ENCODE results near the gene TRIM62.
"Not testable (repeated sequence)": the region's sequence is repeated elsewhere in the genome, so short reads cannot be mapped to it uniquely, and the experiment has no call there.

TRIM62 gene

GRCh38 chr1:33131191-33131590 lies 50.7 kb downstream of the TRIM62 start:
- DNase-seq = no peak

- DNase-seq = no peak
Measured at GRCh38 chr1:33130297-33130696, 51.5 kb downstream of the TRIM62 start.

DNA sequence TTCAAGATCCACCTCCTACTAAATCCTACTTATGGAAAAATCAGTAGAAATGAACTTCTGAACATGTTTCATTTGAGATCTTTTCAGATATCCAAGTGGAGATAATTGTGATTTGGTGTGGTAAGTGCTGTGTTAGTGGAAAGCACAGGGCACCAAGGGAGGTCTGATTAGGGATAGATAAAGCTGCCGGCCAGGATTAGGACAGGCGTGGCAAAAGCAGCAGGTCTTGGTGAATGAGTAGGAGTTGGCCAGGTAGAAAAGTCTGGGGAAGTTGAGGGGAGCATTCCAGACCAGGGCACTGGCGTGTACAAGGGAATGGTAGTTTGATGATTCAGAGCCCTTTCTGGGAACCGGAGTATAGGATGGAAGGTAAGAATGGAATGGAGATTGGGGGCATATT lies 53.1 kb downstream of the TRIM62 start:
- DNase-seq = no peak

GRCh38 chr1:33127001-33127823 lies 54.6 kb downstream of the TRIM62 start:
- peak; percentile 100 for DNase-seq

GRCh38 chr1:33126411-33127000 lies 55.3 kb downstream of the TRIM62 start:
- no peak for DNase-seq

DNA sequence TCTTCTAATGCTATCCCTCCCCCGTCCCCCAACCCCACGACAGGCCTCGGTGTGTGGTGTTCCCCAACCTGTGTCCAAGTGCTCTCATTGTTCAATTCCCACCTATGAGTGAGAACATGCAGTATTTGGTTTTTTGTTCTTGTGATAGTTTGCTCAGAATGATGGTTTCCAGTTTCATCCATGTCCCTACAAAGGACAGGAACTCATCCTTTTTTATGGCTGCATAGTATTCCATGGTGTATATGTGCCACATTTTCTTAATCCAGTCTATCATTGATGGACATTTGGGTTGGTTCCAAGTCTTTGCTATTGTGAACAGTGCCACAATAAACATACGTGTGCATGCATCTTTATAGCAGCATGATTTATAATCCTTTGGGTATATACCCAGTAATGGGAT lies 57.2 kb downstream of the TRIM62 start:
- not testable (repeated sequence) for DNase-seq

GRCh38 chr1:33123266-33123665 lies 58.6 kb downstream of the TRIM62 start:
- no peak for DNase-seq

GRCh38 chr1:33122483-33123178 lies 59.2 kb downstream of the TRIM62 start:
- no peak for DNase-seq

DNA sequence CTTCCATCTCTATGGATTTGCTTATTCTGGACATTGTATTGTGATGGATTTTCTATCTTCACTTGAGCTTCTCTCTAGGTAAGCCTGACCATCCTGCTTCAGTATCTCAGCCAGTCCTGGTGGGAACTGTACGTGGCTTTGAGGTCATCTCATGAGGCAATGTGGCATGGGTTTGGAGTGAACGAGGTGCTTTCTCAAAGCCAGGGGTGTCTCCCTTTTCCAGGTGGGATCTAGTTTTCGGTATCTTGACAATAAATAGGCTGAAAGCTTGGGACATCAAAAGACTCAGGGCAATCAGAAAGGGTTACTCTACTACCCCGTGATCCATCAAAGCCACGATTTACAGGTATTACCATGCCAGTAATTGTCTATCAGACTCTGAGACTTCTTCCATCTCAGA lies 60.1 kb downstream of the TRIM62 start:
- DNase-seq = no peak

DNA sequence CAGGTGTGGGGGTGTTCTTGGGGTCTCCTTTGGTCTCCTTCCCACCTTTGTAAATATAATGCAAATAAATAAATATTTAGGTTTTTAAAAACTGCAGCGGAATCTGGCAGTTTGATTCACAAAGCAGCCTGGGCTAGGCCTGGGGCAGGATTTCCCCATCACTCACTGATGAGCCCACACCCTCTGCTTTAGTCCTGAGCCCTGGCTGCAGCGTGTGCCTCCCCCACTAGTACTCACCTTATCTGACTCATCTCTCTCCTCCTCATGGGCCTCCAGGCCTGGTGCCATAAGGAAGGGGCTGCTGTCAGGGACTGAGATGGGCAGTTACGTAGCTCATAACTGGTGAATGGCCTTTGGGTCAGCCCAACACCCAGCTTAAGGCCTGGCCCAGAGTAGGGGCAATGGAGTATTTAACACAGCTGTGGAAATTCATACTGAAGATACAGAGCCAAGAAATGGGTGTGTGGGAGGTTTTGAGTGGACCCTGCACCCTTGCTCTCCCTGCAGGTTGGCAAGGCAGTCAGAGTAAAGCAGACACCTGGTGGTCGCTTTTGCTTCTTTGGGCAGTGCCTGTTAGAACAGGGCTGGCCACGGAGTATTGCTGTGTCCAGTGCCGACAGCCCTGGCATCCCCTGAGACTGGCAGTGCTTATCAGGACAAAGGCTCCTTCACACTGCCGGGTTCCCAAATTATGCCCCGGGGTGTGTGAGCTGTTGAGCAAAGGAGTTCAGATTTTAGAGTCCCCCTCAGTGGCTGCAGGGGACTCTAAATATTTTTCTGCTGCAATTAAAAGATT lies 61.2 kb downstream of the TRIM62 start:
- no peak for DNase-seq

- DNase-seq = no peak
Measured at GRCh38 chr1:33119532-33120217, 62.2 kb downstream of the TRIM62 start.

DNA sequence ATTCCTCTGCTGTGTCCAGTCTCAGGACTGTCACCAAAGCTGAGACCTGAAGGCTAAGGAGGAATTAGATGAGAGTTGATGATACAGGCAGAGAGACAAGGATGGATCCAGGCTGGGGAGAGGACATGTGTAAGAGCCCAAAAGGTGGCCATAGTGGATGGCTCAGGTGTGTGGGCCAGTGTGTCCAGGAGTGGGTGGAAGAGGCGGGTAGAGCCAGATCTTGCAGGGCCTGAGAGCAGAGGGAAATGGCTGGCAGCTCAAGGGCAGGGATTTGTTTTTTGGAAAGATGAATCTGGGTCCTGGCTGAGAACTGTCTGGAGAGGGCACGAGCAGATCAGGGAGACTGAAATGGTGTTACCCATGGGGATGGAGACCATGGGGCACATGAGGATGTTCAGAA lies 62.8 kb downstream of the TRIM62 start:
- no peak for DNase-seq

DNA sequence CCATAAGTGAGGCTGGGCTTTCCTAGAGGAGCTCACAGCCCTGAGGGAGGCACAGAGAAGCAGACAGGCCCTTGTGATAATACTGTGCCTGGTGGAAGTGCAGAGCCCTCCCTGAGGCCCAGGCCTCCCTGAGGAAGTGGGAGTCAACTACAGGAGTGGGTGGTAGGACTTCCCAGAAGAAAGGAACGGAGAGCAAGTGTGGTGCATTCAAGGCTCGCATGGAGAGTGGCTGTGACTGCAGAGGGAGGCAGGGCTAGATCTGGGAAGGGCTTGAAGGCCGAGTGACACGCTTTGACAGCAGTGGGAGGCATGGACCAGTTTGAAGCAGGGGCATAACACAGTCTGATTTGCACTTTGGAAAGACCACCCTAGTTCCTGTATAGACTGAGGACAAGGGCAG lies 63.6 kb downstream of the TRIM62 start:
- no peak for DNase-seq

DNA sequence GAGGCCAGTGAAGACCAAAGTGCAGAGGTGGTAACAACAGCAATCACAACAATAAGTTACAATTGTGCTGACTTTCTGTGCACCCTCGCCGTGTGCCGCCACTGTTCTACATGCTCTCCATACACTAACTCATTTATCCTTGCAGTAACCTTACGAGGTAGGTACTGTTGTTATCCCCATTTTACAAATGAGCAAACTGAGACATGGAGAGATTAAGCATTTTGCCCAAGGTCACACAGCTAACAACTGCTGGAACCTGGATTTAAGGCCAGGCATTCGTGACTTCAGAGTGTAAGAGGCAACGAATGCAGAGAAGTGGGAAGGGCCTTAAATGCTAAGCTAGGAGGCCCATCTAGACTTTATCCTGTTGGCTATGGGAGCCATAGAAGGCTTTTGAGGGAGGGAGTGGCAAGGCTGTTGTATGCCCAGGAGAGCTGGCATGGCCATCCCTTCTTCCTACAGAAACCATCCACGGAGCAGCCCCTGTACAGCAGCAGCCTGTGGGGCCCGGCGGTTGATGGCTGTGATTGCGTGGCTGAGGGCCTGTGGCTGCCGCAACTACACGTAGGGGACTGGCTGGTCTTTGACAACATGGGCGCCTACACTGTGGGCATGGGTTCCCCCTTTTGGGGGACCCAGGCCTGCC lies 64.3 kb downstream of the TRIM62 start:
- no peak for DNase-seq

DNA sequence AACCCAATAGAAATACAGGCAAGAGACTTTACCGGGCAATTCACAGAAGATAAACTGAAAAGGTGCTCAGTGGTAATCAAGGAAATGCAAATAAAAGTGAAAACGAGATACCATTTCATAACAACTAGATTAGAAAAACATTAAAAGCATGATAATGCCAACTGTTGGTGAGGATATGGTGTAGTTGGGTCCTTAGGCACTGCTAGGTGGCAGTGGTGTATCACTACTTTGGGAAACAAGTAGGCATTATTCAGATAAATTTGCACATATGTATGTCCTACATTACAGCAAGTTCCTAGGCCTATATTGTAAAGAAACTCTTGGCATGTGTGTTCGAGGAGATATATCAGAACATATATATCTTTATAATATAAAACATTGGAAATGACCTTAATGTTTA lies 69.9 kb downstream of the TRIM62 start:
- peak; percentile 16 for DNase-seq

GRCh38 chr1:33110477-33110876 lies 71.4 kb downstream of the TRIM62 start:
- DNase-seq = no peak

GRCh38 chr1:33100119-33100415 lies 81.8 kb downstream of the TRIM62 start:
- not testable (repeated sequence) for DNase-seq

- no peak for DNase-seq
Measured at GRCh38 chr1:33099290-33100118, 82.3 kb downstream of the TRIM62 start.

DNA sequence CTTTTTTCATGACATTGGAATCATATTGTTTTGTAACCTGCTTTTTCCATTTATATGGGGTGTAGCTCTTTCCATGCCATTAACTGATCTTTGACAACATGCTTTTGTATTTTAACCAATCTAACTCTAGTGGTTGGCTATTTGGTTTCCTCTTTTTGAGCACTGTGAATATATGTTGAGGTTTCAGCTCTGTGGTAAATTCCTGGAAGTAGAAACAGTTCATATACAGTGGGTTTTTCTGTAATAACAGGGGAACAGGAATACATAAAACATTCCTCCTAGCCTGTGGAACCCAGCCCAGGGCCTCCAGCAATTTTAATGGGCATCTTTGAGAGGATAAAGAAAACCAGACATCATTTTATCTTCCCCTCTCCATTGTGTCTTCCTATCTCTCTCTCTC lies 83.5 kb downstream of the TRIM62 start:
- no peak for DNase-seq

DNA sequence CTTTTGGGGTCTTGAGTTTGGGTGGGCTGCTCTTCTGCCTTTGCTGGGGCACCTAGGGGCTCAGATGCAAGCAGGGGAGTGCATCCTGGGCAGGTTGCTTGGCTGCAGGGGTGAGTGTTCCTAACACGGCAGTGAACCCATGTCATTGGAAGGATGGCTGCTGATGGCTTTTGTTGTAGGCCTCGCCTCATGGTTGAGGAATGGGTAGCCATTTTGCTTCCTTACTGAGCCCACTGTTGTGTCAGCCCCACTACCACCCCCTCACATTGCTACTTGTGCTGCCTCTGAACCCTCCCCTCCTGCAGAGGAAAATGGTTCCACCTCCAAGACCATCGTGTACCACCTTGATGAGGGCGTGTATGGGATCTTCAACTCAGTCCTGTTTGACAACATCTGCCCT lies 84.1 kb downstream of the TRIM62 start:
- no peak for DNase-seq

- DNase-seq = no peak
Measured at GRCh38 chr1:33097137-33097611, 84.7 kb downstream of the TRIM62 start.
